EL (cell line): Measurements from ENCODE around the gene KRT222.

Experiments used
- DNase-seq: peaks from one replicate; pipeline ENCODE4 v3.0.0-alpha.2; 2016

KRT222 gene

DNA sequence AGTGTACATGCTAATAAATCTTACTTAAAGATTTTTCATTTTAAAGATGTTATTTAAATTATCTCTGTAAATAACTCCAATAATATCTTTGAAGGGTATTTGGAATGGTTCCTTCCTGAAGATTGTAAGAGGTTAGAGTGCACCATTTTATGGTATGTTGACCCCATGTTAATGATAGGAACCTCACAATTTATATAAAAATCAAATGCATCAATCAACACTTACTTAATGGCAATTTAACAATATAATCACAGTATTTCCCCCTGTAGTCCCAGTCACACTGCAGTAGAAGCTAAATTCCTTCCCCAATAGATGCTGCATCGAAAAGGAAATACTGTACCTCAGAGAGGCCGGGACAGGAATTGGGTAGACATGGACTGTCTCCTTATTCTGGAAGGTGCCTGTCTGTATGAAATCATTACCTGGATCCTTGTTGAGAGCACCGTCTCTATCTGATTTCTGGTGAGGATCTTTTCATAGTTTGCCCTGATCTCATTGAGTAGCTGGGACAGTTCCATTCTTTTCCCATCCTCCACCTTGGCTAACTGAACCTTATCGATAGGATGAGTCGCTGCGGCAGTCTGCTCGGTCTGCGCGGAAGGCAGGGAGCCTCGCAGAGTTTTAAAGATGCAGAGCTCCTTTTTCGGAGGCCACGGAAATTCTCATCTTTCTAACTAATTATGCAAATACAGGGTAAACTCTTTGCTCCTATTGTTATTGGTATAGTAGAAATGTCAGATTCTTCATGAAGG lies at the start of gene KRT222:
Gene KRT222 (minus strand): TSS at position 596 of the 752 bp plus-strand sequence. CDS start 78 bp downstream, at position 518.
- peak; percentile 6 for DNase-seq

DNA sequence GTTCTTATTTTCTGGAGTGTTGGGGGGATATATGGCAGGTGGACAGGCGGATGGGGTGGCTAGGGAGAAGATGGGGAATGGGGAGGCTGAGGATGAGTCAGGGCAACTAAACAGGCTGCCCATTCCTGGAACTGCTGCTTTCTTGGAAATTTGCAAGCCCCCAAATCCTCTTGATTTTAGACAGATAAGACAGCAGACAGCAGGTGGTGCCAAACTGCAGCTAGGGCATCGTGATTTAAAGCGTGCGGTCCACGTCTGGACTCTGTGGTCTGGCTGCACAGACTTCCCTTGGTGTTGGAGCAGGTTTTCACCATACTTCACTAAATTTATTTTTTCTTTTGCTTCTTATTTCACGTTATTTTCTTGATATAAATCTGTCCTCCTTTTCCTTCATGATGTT lies 49.5 kb upstream of the KRT222 start:
- DNase-seq: no peak

DNA sequence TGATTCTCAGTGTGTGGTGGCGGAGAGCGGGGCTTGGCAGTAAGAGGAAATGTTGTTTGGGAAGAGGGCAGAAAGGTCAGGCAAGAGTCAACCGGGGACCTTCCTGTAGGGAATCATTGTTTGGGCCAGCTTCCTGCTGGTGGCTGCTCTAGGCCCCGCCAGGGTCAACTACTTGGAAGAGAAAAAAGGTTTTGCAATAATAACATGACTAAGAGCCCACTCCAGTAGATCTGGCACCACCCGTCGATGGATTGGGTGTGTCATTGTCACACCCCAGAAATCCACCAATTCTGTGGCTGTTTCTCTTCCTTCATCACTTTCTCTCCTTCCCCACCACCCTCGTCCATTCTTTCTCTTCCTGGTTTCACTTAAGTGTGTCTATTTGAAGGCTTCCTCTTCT lies 42.8 kb upstream of the KRT222 start:
- no peak for DNase-seq

DNA sequence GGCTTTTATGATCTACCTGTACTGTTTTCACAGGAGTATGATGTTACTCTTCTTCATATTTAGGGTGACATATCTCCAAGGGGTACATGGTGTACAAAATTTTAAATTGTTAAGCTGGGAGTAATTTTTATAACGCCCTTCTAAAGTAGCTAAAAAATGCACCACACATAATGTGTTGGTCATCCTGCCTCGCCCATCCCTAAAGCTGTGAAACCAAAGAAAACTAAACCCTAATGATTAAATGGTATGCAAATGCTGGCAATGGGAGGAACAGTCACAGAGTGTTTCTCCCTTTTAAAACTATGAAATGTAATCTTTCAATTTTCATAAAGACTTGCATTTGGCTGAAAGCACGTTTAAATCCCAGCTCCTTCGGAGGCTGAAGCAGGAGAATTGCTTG lies 40.6 kb upstream of the KRT222 start:
- no peak for DNase-seq

DNA sequence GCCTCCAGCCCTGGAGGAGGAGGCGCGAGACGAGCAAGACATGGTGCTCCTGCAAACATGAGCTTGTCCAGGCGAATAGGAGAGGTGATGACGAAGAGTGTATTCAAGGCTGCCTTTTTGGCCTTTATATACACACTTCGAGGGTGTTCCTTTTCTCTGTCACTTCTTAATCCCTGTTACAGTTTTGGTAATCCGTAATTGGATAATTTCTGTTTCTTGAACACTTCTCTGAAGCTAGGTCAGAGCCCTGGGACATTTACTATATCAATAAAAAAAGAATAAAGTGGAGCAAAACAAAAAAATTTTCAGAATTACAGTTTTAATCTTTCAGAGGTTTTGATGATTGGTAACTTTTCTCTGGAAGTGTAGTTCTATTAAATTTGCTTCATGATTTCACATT lies 38.7 kb upstream of the KRT222 start, which contains the start of gene KRT24:
Gene KRT24 (minus strand): TSS at position 101 of the 400 bp plus-strand sequence. CDS start 59 bp downstream, at position 42.
- no peak for DNase-seq

DNA sequence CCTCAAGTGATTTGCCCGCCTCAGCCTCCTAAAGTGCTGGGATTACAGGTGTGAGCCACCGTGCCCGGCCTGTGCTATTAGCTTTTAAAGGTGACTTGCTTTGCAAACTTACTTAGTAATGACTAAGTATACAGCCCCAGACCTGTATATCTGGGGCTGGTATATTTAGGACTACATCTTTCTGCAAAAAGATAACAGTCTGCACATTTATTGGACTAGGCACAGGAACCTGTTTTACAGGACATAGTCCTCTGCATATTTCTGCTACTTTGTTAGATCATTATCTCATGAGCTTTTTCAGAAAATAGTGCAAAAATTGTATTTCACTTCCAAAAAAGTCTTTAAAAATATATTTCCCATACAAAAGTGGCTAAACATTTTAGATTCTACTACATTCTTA lies 37.3 kb upstream of the KRT222 start:
- DNase-seq: no peak

DNA sequence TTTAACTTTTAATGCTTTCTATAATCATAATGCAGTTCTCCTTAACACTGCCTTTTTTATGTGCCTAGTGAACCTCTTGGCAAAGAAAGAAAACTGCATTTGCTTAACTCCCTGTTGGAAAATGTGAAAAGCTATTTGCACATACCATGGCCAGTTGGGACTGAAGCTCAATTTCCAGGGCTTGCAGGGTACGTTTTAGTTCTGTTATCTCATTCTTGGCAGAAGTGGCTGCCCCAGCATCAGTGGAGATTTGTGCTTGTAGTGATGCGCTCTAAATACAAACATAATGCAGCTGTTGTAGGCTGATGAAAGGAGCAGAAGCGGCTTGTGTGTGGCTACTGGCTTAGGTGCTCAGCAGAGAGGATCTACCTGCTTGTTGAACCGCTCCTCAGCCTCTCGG lies 34.9 kb upstream of the KRT222 start:
- DNase-seq: no peak

DNA sequence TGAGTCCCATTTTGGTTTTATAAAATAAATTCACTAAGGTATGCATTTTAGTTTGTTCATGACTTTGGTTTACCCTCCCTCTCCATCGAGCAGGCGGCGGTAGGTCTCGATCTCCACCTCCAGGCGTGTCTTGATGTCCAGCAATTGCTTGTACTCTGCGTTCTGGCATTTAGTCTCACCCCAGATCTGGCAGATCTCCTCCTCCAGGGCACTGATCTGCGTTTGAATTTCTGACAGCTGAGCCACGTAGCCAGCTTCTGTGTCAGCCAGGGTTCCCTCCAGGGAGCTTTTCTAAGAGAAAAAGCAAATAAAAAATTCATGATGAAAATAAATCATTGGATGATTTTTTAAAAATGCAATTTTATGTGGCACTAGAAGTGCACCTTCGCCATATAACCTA lies 34.4 kb upstream of the KRT222 start:
- DNase-seq: no peak

DNA sequence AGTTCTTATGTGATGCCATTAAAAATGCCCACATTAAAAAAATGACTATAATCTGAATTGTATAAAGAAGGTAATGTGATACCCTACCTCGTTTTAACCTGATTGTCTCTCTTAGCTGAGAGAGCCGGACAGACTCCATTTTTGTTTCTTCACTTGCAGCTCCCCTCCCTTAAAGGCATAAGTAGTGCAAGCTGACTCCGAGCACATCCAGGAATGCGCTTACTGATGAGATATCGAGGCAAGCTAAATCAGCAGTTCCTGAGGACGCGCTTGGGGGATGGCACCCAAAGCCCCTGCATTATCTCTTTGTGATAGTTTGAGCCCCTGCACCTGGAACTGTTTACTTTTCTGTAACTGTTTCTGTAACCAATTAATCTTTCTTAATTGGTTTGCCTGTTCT lies 32.3 kb upstream of the KRT222 start:
- DNase-seq: no peak

DNA sequence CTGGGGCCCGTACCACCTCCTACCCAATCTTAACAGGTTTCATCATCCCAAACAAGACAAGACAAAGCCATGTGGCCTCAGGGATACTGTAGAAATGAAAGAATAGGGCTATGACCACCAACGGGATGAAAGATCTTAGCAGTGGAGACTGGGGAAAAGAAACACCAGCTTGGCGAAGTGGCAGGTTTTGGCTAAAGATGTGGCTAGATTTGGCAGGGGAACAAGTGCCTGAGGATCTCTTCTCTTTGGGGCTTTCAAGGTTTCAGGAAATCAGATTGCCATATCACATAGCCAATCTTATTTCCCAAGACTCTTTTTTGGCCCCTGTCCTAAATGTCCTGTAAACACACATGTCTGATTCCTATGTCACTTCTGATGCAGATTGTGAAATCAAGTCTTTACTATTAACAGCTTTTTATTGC lies 31.7 kb upstream of the KRT222 start:
- no peak for DNase-seq

DNA sequence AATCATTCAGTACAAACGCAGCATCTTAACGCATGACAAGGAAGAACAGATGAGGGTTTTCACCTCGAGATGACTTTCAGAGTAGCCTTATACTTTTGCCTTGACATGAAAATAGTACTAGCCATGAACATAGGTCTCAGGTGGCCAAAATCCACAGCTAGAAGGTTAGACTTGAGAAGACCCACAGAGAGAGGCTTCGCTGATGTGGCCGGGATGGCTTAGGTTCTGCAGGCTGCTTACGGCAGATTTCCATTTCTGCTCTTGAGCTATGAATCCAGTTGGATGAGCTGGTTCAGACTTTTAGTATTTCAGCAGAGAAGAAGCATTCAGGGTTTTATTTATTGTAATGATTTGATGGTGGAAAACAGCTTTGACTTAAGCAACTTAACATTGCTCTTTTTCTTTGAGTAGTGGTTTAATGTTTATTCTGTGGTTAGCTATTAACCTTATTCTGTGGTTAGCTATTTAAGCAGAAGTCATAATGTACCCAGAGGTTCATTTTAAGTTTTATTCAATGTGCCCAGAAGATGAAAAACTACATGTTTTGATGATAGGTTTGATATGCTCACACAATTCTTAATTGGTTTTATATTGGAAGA lies 31.0 kb upstream of the KRT222 start:
- DNase-seq: no peak

DNA sequence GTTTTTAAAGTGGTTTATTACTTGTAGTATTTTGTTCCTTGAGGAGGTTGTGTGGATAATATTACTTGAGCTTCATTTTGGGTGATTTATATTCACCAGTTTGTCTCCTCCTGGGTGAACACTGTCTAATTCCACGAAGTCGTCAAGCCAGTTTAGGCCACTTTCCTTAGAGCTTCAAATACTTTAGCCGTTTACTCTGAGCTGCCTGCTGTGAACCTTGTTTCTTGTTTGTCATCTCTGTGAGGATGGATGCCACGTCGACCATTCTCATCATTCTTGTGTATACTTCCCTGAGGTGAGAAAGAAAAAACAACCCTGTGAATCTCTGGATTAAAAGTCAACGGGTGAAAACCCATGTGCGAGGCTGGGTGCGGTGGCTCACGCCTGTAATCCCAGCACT lies 29.6 kb upstream of the KRT222 start:
- DNase-seq: no peak

DNA sequence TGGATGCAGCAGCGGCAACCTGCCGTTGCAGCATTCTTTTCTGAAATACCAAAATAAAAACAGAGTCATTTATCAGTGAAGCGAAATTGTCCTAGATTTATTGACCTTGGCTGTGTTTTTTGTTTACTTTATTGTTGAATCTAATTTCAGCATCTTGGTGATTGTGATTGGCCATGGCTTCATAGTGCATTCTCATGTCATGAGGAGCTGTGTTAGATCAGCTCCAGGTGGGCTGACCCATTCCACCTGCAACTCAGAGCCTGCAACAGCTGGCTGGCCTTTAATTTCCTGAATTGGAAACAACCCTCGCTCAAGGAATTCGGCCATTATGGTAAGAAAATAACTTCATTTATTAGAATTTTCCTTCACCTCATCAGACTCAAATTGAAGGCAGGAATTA lies 22.1 kb upstream of the KRT222 start:
- no peak for DNase-seq

DNA sequence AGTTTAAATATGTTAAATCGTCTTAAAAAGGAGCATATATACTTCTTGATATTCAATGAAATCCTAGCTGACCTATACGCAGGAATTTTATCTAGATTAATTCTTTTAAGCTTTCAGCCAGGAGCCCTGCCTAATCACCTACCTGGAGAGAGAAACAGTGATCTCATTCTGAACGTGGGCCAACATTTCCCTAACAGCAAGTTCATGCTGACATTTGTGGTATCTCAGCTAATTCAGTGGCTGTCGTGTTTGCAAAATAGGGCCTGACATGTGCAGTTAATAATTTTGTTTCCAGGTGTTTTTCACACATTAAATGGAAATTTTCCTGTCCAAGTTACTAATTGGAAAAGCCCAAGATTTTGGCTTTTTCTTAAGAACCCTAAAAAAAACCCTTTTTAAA lies 21.2 kb upstream of the KRT222 start:
- no peak for DNase-seq

DNA sequence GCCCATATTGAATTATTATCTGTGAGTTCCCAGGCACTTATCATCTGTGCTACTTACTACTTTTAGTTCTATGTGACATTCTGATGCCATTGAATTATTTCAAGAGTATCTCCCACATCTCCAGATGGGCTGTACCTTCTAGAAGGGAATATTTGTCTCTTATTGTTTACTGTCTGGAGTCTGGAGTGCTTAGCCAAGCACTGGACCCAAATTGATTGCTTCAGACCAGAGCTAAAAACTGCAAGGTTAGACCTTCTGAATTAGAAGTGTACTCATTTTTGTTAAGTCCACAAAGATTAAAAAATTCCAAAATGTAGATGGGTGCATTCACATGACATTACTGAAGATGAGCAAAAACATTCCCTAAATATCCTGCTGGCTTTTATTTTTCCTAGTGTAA lies 16.0 kb upstream of the KRT222 start:
- no peak for DNase-seq

DNA sequence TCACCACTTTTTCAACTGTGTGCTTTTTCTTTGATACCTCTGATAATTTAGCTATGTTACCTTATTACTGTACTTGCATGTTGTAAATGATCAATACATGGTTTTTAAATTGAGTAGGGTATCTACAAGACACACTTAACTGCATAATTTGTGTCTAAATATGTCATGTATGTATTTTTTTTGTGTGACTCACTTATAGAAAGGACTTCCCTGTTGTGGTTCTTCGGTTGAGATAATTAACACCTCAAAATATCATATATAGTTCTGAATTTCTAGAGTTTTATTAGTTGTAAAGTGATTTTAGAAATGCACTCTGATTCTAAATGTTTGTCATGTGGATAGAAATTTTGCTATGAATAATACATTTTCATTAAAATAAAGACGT lies 14.5 kb upstream of the KRT222 start:
- DNase-seq: no peak

DNA sequence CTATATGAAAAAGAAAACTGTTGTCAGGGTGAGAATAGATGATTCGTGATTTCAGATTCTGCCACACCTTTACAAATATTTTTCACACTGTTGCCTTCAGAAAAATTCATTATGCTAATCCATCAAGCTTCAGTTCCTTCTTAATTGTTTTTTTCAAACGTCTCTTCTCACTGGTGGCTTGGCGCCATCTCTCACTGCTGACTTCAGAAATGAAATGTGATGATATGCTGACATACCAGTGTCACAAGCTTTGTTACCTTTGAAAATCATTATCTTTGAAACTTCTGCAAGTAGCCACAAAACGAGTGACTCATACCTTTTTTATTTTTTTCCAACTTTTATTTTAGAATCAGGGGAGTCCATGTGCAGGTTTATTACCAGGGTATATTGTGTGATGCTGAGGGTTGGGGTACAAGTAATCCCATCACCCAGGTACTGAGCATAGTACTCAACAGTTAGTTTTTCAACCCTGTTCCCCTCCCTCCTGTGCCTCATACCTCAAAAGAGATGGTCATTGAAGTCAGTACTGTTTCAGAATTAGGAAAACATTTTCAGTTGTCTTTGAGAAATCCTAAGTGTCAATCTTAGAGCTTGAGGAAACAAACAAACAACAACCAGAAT lies 14.0 kb upstream of the KRT222 start:
- no peak for DNase-seq

DNA sequence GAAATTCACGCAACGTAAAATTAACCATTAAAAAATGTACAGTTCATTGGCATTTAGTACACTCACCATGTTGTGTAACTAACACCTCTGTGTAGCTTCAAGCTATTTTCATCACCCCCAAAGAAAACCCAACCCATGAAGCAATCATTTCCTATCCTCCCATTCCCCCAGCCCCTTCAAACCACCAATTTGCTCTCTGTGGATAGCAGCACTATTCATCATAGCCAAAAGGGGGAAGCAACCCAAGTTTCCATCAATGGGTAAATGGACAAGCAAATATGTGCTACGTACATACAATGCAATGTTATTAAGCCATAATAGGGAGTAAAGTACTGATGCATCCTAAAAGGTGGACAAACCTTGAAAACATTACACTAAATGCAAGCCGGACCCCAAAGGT lies 10.9 kb upstream of the KRT222 start:
- DNase-seq: no peak

DNA sequence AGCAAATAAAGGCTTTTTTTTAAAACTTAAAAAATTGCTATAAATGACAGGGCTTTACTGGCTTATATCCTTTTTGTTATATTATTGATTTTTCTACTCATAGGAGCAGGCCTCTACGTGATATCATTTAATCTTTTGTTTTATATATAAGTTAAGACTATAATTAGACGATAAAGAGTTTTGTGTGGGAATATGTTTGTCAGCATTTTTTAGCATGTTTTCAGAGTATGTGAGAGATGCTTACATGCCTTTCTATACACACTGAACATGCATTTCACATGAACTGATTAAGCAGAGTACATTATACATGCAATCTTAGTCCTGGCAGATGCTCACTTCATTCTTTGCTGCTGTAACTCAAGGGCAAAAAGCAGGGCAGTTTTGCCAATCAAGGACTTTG lies 7.7 kb upstream of the KRT222 start:
- DNase-seq: no peak

DNA sequence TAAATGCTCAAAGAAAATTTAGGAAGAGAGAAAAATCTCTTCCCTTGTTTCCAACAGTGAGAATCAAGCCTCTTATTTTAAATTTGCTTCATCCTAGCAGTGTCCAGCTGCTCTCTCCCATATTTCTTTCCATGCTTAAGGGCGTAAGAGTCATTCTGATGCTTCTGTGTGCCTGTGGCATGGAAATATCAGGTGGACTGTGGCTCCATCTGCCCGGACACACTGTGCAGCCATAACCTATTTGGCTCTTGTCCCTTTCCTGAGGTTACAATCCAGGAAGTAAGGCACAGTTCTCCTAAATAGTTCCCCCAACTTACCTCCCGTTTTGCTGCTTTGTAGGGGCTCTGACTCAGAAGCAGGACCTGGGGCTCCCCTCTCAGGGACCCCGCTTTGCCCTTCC lies 6.3 kb upstream of the KRT222 start:
- no peak for DNase-seq

DNA sequence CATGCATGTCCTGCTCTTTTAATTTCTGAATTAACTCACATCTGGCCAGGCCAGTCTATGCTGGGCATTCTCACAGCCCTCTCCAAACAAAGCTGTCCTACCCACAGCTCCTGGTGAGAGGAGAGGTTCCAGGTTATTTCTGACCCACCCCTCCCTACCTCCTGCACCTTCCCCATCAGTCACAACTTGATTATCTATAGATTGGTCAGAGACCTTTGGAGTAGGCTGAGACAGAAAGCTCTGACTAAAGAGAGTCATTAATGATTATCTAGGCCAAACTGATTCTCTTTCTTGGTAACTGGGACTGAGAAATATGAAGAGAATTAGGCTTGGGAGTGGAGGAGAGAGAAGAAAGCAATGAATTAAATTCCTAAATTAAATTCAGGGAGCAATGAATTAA lies 1.4 kb upstream of the KRT222 start:
- no peak for DNase-seq

DNA sequence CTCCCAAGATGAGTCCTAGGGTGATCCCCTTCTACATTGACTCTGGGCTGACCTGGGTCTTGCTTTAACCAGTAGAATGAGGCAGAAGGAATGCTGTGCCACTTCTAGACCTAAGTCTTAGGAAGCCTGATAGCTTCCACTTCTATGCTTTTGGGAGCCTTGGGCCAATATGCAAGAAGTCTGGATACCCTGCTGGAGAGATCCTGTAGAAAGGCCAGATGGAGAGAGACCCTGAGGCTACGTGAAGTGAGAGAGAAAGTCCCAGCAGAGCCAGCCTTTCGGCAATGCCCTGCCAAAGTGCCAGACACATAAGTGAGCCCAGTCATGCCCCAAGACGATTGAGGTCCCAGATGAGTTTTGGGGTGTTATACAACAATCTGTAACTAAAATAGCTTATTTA lies 1.7 kb downstream of the KRT222 start:
- DNase-seq: no peak

DNA sequence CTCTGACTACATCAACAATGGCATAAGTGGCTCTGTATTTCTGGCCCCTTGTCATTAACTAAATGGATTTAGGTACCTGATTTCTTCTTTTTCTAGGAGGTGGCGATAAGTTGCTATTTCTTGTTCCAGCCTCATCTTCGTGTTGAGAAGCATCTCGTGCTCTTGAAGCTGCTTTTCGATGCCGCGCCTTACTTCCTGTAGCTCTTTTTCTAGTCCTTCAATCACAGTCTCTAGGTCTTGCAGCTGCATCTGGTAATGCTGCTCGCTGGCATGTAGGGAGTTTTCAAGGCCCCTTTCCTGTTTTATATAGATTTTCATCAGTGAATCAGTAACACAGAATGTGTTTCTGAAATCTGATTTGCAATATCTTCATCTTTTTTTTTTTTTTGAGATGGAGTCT lies 5.1 kb downstream of the KRT222 start:
- DNase-seq: no peak

DNA sequence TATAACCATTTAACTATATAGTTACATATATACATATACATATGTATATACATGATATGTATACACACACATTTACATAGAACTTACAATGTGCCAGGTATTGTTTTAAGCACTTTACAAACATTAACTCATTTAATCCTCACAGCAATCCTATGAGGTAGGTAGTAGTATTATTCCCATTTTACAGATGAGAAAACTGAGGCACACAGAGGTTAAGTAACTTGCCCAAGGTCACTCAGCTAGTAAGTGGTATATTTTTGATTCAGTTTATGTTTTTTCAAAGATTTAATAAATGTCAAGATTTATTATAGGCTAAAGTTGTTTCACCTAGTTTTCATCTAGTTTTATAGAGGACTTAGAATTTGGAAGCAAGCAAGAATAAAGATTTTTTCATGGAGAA lies 6.6 kb downstream of the KRT222 start:
- DNase-seq: no peak

DNA sequence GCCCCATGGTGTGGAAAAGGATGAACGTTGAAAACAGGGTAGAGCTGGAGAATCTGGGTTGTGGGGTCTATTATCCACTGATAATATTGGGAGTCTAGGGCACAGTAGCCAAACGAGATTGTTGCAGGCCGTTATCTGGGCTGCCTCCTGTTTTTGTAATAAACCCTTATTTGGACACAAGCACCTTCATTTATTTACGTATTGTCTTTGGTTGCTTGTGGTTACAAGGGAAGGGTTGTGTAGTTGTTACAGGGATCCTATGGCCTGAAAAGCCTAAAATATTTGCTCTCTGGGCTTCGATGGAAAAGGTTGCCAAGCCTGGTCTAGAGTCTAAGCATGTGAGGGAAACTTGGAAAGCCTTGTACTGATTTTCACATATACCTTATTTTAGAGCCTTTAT lies 13.0 kb downstream of the KRT222 start:
- DNase-seq: no peak
